22Rv1 (cell line): ENCODE data around the gene ANKS1B.
"Not testable (repeated sequence)": the region's sequence is repeated elsewhere in the genome, so short reads cannot be mapped to it uniquely, and the experiment has no call there.

Source experiments
- CTCF ChIP-seq: fragments of 450-650 bp; IDR thresholded peaks from 2 replicates; pipeline ENCODE4 v1.5.1; 2017; ENCODE audit warnings: mild to moderate bottlenecking
- ZFX ChIP-seq: fragments of 450-650 bp; IDR thresholded peaks from 2 replicates; pipeline ENCODE4 v1.6.1; 2017; ENCODE audit warnings: antibody characterized with exemption, borderline replicate concordance

GRCh38 chr12:99797931-99798330 lies 186.8 kb downstream of the ANKS1B start:
- TF ChIP-seq CTCF, ZFX: not testable (repeated sequence)
